WTC11 (cell line): Measurements from ENCODE around the gene CASKIN2. TPM values are rescaled to one million over a fixed set of nuclear protein-coding genes. Genes with fewer than 3 reads are reported as not detected.

Experiments
- ATAC-seq: fragments of 200-7000 bp; cut with Tn5 transposase; 2 replicates; pipeline ENCODE4 v1.10.0; 2021; ENCODE audit warnings: mild to moderate bottlenecking, moderate library complexity
- CTCF ChIA-PET: fragments of 300-600 bp; sonication (Branson Sonifier 250); formaldehyde crosslinking; loops from one replicate; lab custom pipeline; 2021; ENCODE audit warnings: antibody characterized with exemption; lab: Charles Lee
- POLR2A ChIA-PET: fragments of 350-600 bp; sonication (Branson Sonifier 250); formaldehyde crosslinking; loops from one replicate; lab custom pipeline; 2021; ENCODE audit warnings: antibody characterized with exemption; lab: Charles Lee
- DNase-seq: peaks from one replicate; pipeline ENCODE4 v3.0.0; 2021; ENCODE audit warnings: low spot score
- H3K27ac Mint-ChIP-seq: 2 replicates; pipeline ENCODE4 v1.8.0; 2021; ENCODE audit warnings: mixed read lengths
- H3K27me3 Mint-ChIP-seq: 2 replicates; pipeline ENCODE4 v1.8.0; 2021; ENCODE audit warnings: low read depth, mild to moderate bottlenecking, moderate library complexity, mixed read lengths
- H3K36me3 Mint-ChIP-seq: 2 replicates; pipeline ENCODE4 v1.8.0; 2021; ENCODE audit warnings: mixed read lengths
- H3K4me1 Mint-ChIP-seq: 2 replicates; pipeline ENCODE4 v1.8.0; 2022; ENCODE audit warnings: mixed read lengths
- H3K4me3 Mint-ChIP-seq: 2 replicates; pipeline ENCODE4 v1.8.0; 2021; ENCODE audit warnings: mild to moderate bottlenecking, moderate library complexity, mixed read lengths
- H3K9me3 Mint-ChIP-seq: 2 replicates; pipeline ENCODE4 v1.8.0; 2021; ENCODE audit warnings: mixed read lengths
- FOXP1 ChIP-seq: sonication (generic); formaldehyde crosslinking; IDR thresholded peaks from 2 replicates; pipeline ENCODE4 v1.8.0; 2022; ENCODE audit warnings: missing genetic modification reagents, mild to moderate bottlenecking, moderate library complexity, borderline replicate concordance
- IRF2 ChIP-seq: sonication (generic); formaldehyde crosslinking; IDR thresholded peaks from 2 replicates; pipeline ENCODE4 v1.8.0; 2022; ENCODE audit warnings: low read depth, missing genetic modification reagents, borderline replicate concordance
- NFATC4 ChIP-seq: fragments of 250-450 bp; sonication (Bioruptor Pico); IDR thresholded peaks from 2 replicates; pipeline ENCODE4 v1.9.0; 2021; ENCODE audit warnings: mild to moderate bottlenecking
- NR3C1 ChIP-seq: sonication (generic); formaldehyde crosslinking; conservative IDR thresholded peaks from 2 replicates; pipeline ENCODE4 v1.8.1; 2023; ENCODE audit warnings: low read depth, mild to moderate bottlenecking, missing genetic modification reagents
- SMAD3 ChIP-seq: sonication (generic); formaldehyde crosslinking; IDR thresholded peaks from 2 replicates; pipeline ENCODE4 v1.8.0; 2022; ENCODE audit warnings: missing genetic modification reagents, mild to moderate bottlenecking, borderline replicate concordance
- SMAD4 ChIP-seq: sonication (generic); formaldehyde crosslinking; IDR thresholded peaks from 2 replicates; pipeline ENCODE4 v1.8.0; 2022; ENCODE audit warnings: mild to moderate bottlenecking, missing genetic modification reagents
- SP1 ChIP-seq: sonication (generic); formaldehyde crosslinking; conservative IDR thresholded peaks from 2 replicates; pipeline ENCODE4 v1.8.1; 2022; ENCODE audit warnings: missing genetic modification reagents
- TP53 ChIP-seq: sonication (generic); formaldehyde crosslinking; IDR thresholded peaks from 2 replicates; pipeline ENCODE4 v1.8.1; 2023; ENCODE audit warnings: mild to moderate bottlenecking, missing genetic modification reagents
- ZBTB21 ChIP-seq: sonication (generic); formaldehyde crosslinking; IDR thresholded peaks from 2 replicates; pipeline ENCODE4 v1.8.1; 2023; ENCODE audit warnings: mild to moderate bottlenecking, missing genetic modification reagents, borderline replicate concordance
- ZNF423 ChIP-seq: fragments of 250-450 bp; sonication (Bioruptor Pico); IDR thresholded peaks from 2 replicates; pipeline ENCODE4 v2.1.2; 2022; ENCODE audit warnings: mild to moderate bottlenecking, moderate library complexity
- ZNF671 ChIP-seq: fragments of 250-450 bp; sonication (Bioruptor Pico); IDR thresholded peaks from 2 replicates; pipeline ENCODE4 v1.8.0; 2021; ENCODE audit warnings: mild to moderate bottlenecking
- total RNA-seq: library from RNA; stranded (reverse); gene quantifications from 3 replicates; pipeline ENCODE4 v1.2.3, GENCODE V29; 2021
- TF ChIP-seq, protein P1 (sequence below): sonication (generic); formaldehyde crosslinking; IDR thresholded peaks from 2 replicates; pipeline ENCODE4 v1.8.0; 2022; ENCODE audit warnings: mild to moderate bottlenecking, missing genetic modification reagents
- TF ChIP-seq, protein P2 (sequence below): sonication (generic); formaldehyde crosslinking; IDR thresholded peaks from 2 replicates; pipeline ENCODE4 v1.8.1; 2022; ENCODE audit warnings: mild to moderate bottlenecking, moderate library complexity, missing genetic modification reagents
- TF ChIP-seq, protein P3 (sequence below): sonication (generic); formaldehyde crosslinking; IDR thresholded peaks from 2 replicates; pipeline ENCODE4 v1.8.1; 2022; ENCODE audit warnings: mild to moderate bottlenecking, missing genetic modification reagents, moderate library complexity, borderline replicate concordance
- TF ChIP-seq, protein P4 (sequence below): sonication (generic); formaldehyde crosslinking; IDR thresholded peaks from 2 replicates; pipeline ENCODE4 v1.8.0; 2023; ENCODE audit warnings: missing genetic modification reagents, mild to moderate bottlenecking, borderline replicate concordance
- TF ChIP-seq, protein P5 (sequence below): fragments of 250-450 bp; sonication (Bioruptor Pico); IDR thresholded peaks from 2 replicates; pipeline ENCODE4 v1.8.0; 2021; ENCODE audit warnings: mild to moderate bottlenecking

CASKIN2 gene
- total RNA-seq, 1 experiment from 2014 or later: 31.9 TPM

DNA sequence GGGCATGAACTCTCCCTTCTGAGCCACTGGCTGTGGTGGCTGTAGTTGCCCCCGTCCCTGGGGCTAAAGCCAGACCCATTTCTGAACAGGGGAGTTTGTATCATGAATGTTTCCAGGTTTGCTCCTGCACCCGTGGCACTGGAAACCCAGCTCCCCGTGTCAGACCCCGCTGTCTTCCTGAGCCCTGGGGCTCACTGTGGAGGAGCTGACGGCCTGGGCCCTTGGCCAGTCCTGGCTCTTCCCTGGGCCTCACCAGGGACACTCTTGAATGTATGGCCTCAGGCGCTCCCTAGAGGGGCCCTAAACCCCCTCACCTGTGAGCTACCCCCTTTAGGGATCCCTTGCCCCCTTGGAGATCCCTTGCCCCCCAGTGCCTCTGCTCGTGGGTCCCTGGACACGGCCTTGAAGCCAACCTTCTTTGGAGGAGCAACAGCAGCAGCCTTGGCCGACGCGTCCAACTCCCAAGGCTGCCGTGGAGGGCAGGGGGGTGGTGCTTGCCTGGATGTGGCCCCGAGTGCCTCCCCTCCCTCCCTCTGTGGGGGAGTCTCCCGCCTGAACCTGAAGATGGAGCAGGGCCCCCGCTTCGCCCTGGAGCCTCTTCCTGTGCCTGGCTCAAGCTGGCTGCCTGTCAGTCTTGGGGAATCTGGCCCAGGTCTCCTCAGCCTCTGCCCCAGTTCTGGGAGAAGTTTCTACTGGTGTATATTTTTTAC is 15.9 kb downstream of the CASKIN2 start:
- TF ChIP-seq FOXP1 (CRISPR knock-in tag): 0 out of 2 replicates have a peak, but pooled peaks have one; percentile 17
- TF ChIP-seq, protein P1, sequence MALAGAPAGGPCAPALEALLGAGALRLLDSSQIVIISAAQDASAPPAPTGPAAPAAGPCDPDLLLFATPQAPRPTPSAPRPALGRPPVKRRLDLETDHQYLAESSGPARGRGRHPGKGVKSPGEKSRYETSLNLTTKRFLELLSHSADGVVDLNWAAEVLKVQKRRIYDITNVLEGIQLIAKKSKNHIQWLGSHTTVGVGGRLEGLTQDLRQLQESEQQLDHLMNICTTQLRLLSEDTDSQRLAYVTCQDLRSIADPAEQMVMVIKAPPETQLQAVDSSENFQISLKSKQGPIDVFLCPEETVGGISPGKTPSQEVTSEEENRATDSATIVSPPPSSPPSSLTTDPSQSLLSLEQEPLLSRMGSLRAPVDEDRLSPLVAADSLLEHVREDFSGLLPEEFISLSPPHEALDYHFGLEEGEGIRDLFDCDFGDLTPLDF (CRISPR knock-in tag): no peak
- Mint-ChIP-seq H3K27me3 (no peaks in the 10 kb centered on the region), H3K9me3 (no peaks in the 10 kb centered on the region), H3K4me1 (no peaks in the 10 kb centered on the region), H3K36me3 (peaks cover 9% of the 10 kb centered on the region; the same call in 1 of the 2 replicates), H3K4me3 (no peak overlapping the region), H3K27ac (peak overlapping the region; percentile 45; the same call in 1 of the 2 replicates)
- ChIA-PET POLR2A (interaction anchor here (1.1 kb wide), 1 partner anchor 17 kb away, joined by 3 read pairs; the partner anchor contains the start of gene TSEN54), CTCF (interaction anchor here (0.8 to 2.4 kb wide), 13 partner anchors 9 to 259 kb away, joined by 3 to 13 read pairs (median 4); partner anchors contain the start of genes MIF4GD and TSEN54)
- DNase-seq: no peak
- no peak for ATAC-seq

DNA sequence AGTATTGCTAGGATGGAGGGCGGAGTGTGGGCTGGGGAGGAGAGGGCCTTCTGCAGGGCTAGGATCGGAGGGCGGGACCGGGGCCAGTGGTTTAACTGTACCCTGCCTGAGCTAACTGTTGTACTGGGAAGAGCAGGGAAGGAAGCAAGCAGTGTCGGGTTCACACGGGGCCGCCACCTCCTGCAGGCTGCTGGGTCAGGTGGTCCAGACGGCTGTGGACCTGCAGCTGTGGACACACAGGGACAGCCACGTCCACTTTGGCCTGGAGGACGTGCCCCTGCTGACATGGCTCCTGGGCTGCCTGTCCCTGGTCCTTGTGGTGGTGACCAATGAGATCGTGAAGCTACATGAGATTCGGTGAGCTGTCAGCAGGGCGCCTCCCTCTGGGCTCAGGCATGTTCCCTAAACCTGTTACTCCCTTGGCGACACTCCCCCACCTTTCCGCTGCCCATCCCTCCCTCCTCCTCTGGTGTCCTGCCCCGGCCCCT is 16.6 kb downstream of the CASKIN2 start:
- no peak overlapping the region for H3K4me3 Mint-ChIP-seq
- CTCF ChIA-PET: interaction anchor here (0.8 to 2.4 kb wide), 14 partner anchors 9 to 258 kb away, joined by 3 to 13 read pairs (median 4); partner anchors contain the start of genes MIF4GD and TSEN54

DNA sequence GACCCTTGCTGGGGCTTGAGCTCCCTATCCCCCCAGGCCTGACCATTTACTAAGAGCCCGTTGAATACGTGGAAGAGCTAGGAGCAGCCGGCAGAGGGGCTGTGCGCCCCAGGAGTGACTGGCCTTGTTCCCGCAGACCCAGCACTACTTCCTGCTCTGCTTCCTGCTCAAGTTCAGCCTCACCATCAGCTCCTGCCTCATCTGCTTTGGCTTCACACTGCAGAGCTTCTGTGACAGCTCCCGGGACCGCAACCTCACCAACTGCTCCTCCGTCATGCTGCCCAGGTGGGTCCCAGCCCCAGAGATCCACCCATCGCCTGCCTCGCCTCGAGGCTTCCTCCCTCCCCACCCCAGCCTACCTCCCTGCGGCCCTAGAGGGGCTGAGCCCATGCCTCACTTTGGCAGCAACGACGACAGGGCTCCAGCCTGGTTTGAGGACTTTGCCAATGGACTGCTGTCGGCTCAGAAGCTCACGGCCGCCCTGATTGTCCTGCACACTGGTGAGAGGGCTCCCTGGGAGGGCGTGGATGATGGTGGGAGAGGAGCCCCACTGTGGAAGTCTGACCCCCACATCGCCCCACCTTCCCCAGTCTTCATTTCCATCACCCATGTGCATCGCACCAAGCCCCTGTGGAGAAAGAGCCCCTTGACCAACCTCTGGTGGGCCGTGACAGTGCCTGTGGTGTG is 17.2 kb downstream of the CASKIN2 start:
- Mint-ChIP-seq H3K4me3 (no peak overlapping the region), H3K4me1 (no peaks in the 10 kb centered on the region), H3K27ac (no peak overlapping the region), H3K36me3 (peaks cover 9% of the 10 kb centered on the region; the same call in 1 of the 2 replicates), H3K9me3 (no peaks in the 10 kb centered on the region)
- ChIA-PET POLR2A (interaction anchor here (1.1 kb wide), 1 partner anchor 18 kb away, joined by 3 read pairs; the partner anchor contains the start of gene TSEN54), CTCF (interaction anchor here (0.9 to 2.4 kb wide), 11 partner anchors 10 to 258 kb away, joined by 3 to 13 read pairs (median 4); partner anchors contain the start of gene TSEN54)
- no peak for TF ChIP-seq SMAD4
- TF ChIP-seq, all 79 proteins: peak for 0
- DNase-seq (no peak), ATAC-seq (no peak)
- H3K27me3 Mint-ChIP-seq: no peaks in the 10 kb centered on the region

More for the DNA sequence above, 16.6 kb downstream of the CASKIN2 start:
- Mint-ChIP-seq H3K4me1 (no peaks in the 10 kb centered on the region), H3K27me3 (no peaks in the 10 kb centered on the region), H3K27ac (no peak overlapping the region; the same call in 1 of the 2 replicates), H3K9me3 (no peaks in the 10 kb centered on the region), H3K36me3 (peaks cover 9% of the 10 kb centered on the region; the same call in 1 of the 2 replicates)
- ATAC-seq (peak; percentile 46), DNase-seq (peak; percentile 34)
- POLR2A ChIA-PET: interaction anchor here (1.1 kb wide), 1 partner anchor 18 kb away, joined by 3 read pairs; the partner anchor contains the start of gene TSEN54
- TF ChIP-seq SMAD3 (CRISPR knock-in tag): no peak
- TF ChIP-seq SP1: 0 out of 2 replicates have a peak, but pooled peaks have one; percentile 16
- TF ChIP-seq ZBTB21 (CRISPR knock-in tag): no peak
- no peak for TF ChIP-seq TP53 (CRISPR knock-in tag)

DNA sequence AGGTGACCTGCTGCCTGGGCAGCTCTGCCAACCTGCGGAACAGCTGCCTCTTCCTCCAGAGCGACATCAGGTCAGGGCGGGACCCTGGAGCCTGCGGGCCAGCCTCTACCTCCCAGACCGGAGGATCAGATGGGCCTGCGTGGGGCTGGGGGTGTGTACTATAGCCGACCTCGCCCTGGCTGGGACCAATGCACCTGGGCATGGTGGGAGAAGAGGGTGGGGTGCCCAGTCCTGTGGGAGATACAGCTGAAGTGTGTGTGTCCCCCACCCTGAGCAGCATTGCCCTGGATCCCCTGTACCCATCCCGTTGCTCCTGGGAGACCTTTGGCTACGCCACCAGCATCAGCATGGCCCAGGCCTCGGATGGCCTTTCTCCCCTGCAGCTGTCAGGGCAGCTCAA is 19.3 kb downstream of the CASKIN2 start:
- Mint-ChIP-seq H3K4me3 (no peak overlapping the region), H3K9me3 (no peaks in the 10 kb centered on the region), H3K36me3 (peaks cover 12% of the 10 kb centered on the region), H3K27me3 (no peaks in the 10 kb centered on the region), H3K4me1 (no peaks in the 10 kb centered on the region), H3K27ac (no peak overlapping the region)
- no peak for DNase-seq
- ATAC-seq: no peak
- CTCF ChIA-PET: interaction anchor here (0.9 kb wide), 1 partner anchor 9 kb away, joined by 3 read pairs; no protein-coding TSS in a partner anchor
- POLR2A ChIA-PET: no interaction called here
- TF ChIP-seq NR3C1 (CRISPR knock-in tag) (no peak), ZNF671 (CRISPR knock-in tag) (no peak), IRF2 (CRISPR knock-in tag) (no peak), NFATC4 (no peak), ZNF423 (CRISPR knock-in tag) (no peak)
- TF ChIP-seq, protein P2, sequence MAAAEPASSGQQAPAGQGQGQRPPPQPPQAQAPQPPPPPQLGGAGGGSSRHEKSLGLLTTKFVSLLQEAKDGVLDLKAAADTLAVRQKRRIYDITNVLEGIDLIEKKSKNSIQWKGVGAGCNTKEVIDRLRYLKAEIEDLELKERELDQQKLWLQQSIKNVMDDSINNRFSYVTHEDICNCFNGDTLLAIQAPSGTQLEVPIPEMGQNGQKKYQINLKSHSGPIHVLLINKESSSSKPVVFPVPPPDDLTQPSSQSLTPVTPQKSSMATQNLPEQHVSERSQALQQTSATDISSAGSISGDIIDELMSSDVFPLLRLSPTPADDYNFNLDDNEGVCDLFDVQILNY (CRISPR knock-in tag): no peak
- TF ChIP-seq, protein P3, sequence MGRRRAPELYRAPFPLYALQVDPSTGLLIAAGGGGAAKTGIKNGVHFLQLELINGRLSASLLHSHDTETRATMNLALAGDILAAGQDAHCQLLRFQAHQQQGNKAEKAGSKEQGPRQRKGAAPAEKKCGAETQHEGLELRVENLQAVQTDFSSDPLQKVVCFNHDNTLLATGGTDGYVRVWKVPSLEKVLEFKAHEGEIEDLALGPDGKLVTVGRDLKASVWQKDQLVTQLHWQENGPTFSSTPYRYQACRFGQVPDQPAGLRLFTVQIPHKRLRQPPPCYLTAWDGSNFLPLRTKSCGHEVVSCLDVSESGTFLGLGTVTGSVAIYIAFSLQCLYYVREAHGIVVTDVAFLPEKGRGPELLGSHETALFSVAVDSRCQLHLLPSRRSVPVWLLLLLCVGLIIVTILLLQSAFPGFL (CRISPR knock-in tag): no peak
- TF ChIP-seq, protein P4, sequence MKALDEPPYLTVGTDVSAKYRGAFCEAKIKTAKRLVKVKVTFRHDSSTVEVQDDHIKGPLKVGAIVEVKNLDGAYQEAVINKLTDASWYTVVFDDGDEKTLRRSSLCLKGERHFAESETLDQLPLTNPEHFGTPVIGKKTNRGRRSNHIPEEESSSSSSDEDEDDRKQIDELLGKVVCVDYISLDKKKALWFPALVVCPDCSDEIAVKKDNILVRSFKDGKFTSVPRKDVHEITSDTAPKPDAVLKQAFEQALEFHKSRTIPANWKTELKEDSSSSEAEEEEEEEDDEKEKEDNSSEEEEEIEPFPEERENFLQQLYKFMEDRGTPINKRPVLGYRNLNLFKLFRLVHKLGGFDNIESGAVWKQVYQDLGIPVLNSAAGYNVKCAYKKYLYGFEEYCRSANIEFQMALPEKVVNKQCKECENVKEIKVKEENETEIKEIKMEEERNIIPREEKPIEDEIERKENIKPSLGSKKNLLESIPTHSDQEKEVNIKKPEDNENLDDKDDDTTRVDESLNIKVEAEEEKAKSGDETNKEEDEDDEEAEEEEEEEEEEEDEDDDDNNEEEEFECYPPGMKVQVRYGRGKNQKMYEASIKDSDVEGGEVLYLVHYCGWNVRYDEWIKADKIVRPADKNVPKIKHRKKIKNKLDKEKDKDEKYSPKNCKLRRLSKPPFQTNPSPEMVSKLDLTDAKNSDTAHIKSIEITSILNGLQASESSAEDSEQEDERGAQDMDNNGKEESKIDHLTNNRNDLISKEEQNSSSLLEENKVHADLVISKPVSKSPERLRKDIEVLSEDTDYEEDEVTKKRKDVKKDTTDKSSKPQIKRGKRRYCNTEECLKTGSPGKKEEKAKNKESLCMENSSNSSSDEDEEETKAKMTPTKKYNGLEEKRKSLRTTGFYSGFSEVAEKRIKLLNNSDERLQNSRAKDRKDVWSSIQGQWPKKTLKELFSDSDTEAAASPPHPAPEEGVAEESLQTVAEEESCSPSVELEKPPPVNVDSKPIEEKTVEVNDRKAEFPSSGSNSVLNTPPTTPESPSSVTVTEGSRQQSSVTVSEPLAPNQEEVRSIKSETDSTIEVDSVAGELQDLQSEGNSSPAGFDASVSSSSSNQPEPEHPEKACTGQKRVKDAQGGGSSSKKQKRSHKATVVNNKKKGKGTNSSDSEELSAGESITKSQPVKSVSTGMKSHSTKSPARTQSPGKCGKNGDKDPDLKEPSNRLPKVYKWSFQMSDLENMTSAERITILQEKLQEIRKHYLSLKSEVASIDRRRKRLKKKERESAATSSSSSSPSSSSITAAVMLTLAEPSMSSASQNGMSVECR (CRISPR knock-in tag): no peak
- TF ChIP-seq, protein P5, sequence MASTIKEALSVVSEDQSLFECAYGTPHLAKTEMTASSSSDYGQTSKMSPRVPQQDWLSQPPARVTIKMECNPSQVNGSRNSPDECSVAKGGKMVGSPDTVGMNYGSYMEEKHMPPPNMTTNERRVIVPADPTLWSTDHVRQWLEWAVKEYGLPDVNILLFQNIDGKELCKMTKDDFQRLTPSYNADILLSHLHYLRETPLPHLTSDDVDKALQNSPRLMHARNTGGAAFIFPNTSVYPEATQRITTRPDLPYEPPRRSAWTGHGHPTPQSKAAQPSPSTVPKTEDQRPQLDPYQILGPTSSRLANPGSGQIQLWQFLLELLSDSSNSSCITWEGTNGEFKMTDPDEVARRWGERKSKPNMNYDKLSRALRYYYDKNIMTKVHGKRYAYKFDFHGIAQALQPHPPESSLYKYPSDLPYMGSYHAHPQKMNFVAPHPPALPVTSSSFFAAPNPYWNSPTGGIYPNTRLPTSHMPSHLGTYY (CRISPR knock-in tag): no peak
